ENCODE results near the gene UQCC2.

UQCC2 gene

GRCh38 chr6:33705268-33705885, 6.1 kb downstream of the UQCC2 start:
- no peak for DNase-seq

DNA sequence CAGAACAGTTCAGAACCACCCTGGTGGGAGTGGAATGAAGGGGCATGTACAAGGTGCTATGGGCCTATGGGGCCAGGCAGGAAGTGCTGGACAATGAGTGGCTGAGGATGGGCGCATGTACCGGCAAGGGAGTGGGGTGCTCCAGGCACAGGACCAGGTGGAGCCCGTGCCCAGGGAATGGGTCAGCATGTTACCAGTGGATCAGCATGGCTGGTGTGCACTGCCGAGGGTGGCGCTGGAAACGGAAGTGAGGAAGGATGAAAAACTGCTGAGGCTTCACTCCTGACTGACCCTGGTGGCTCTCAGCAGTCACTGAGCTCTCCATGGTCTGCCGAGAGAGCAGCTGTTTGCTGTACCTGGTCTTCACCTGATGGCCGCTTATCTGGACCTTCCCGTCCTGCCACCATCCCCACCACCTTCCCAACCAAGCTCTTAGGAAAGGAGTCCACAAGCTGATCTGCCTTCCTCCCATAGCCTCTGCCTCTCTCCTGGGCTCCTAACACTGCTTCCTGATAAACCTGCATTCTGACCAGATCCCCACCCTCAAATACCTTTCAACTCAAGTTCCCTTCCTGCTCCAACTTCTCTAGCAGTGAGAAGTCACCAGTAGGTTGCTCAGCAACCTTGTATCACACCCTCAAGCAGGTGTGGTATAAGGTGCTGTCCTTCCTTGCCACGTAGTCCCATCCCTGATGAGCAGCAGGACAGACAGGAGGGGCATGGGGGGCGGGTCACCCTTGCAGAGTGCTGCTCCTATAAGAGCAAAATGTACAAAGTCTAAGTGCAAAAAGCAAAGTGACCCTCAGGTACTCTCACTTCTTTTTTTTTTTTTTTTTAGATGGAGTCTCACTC, 7.1 kb downstream of the UQCC2 start:
- no peak for DNase-seq

DNA sequence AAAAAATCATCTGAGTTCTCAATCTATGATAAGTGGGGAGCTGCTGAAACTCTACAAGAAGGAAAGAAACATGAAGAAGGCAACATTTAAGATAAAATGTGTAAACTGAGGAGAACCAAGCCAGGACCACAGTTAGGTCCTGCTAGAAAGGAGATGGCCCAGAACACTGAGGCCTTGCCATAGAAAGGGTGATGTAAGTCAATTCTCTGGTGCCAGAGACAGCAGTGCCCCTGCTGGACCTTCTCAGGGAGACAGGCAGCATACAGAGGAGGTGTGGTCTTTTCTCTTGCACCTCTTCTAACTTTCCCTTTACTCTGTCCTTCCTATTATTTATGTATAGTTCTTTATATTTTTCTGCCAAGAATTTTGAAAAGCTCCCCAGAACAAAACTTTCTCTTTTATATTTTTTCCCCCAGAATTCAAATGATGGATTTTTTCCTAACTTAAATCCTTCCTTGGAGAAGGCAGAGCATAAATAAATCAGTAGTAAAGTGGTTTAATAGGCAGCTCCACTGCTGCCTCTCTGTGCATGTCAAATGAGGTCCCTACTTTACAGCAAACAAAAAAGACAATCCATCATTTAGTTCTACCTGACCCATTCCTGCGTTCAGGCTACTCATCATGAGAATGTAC, 9.0 kb downstream of the UQCC2 start:
- no peak for DNase-seq

GRCh38 chr6:33700391-33701050, 11.0 kb downstream of the UQCC2 start:
- DNase-seq = no peak

GRCh38 chr6:33699739-33700138, 11.8 kb downstream of the UQCC2 start:
- DNase-seq = no peak

GRCh38 chr6:33699131-33699530, 12.4 kb downstream of the UQCC2 start:
- DNase-seq = no peak

DNA sequence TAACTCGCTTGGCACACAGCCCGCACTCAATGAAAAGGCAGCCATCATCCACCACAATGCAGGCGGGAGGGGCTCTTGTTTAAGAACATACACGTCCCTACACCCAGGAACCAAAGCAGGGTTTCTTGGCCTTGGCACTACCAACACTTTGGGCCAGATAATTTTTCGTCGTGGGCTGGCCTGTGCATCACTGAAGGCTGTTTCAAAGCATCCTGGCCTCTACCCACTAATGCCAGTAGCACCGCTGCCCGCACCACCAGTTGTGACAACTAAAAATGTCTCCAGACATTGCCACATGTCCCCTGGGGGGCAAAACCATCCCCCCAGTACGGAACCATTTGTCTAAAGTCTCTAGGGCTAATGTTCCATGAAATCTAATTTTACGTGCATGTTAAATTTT, 13.0 kb downstream of the UQCC2 start:
- no peak for DNase-seq

GRCh38 chr6:33697845-33698244, 13.7 kb downstream of the UQCC2 start:
- DNase-seq = no peak

DNA sequence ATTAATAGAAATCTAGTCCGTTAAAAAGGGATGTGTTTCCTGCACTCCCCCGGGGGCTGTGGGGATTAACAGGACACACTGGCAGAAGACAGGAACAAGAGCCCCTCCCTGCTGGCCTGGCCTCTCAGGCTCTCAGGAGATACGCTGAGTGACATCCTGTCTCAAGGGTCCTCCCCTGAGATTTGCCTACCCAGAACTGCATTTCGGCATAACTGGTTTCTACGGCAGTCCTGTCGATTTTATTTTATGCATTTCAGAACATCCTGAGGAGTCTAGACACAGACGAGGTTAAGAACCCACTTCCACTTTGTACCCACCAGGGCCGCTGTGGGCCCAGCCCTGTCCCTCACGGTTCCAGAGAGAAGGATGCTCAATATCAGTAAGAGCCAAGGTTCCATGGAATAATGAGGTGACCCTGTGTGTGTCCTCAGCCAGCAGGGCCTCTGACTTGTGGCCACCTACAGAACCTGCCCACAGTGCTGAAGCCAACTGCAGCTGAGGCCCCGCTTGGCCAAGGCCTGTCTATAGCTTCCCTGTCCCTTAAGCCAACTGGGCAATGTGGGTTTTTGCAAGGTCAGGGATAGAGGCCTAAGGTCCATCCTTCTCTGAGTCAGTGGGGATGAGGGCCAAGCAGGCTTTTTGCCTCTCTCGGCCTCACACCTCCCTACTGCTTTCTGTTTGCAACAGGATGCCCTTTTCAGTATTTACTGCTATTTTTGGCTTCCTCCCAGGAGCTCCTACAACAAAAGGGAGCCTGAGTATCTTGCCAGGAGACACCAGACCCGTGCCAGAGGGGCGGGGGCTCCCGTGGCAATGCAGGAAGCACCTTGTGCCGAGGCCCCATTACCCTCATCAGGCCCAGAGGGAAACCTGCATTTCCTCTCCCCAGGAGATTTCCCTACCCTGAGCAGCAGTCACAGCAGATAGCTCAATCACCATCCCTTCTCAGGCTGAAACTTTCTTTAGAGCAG, 14.7 kb downstream of the UQCC2 start:
- DNase-seq = no peak

DNA sequence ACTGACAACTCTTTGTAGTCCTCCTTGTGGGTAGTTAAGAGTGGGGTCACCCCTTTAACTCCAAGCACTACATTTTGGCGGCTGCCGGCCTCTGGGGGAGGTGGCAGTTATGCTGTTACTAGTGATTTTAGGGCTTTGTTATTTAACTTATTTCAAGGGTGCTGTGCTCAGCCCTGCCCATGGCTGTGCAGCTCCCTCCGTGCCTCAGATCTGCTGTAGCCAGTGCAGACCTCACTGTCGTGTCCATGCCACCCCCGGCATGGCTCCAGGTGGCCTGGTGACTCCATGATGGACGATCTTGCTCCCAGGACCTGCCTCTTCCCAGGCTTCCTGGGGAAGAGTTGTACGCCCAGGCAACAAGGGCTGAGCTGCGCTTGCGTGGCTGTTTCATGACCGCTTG, 15.4 kb downstream of the UQCC2 start:
- DNase-seq = no peak

- no peak for DNase-seq
Measured at GRCh38 chr6:33695451-33695887, 16.0 kb downstream of the UQCC2 start.

DNA sequence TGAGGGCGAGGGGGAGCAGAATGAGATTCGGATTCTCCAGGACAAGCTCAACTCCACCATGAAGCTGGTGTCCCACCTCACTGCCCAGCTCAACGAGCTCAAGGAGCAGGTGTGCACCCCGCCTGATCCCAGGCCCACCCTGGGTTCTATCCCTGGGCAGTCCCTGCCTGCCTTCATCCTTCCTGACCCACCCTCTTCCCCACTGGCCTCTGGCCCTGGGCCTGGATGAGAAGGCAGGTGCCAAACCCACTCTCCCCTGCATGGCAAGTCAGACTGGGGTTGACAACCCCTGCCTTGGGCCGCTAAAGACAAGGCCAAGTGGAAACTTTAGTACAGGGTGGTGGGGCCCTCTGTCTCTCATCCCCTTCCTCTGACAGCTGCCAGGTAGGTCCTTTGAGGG, 16.5 kb downstream of the UQCC2 start:
- no peak for DNase-seq

DNA sequence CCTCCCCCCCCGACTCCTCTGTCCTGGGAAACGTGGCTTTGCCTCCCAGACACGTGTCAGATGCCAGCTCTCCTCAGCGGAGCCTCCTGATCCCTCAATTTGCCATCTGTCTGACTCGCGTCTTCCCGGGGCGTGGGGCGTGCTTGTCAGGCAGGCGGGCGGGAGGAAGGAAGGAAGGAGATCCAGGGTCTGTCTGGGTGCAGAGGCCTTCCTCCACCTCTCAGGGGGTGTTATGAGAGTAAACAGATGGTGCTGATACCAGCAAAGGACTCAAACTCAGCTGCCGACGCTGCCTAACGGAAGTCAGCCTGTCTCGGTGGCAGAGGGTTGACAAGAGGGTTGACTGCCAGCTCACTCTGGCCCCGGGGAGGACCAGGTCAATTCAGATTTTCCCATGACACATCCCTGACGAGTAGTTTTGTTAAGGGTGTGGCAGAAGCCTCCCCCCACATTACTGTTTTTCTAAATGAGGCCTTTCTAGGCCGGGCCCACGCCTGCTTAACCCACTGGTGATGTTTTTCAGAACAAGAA, 17.0 kb downstream of the UQCC2 start:
- no peak for DNase-seq

DNA sequence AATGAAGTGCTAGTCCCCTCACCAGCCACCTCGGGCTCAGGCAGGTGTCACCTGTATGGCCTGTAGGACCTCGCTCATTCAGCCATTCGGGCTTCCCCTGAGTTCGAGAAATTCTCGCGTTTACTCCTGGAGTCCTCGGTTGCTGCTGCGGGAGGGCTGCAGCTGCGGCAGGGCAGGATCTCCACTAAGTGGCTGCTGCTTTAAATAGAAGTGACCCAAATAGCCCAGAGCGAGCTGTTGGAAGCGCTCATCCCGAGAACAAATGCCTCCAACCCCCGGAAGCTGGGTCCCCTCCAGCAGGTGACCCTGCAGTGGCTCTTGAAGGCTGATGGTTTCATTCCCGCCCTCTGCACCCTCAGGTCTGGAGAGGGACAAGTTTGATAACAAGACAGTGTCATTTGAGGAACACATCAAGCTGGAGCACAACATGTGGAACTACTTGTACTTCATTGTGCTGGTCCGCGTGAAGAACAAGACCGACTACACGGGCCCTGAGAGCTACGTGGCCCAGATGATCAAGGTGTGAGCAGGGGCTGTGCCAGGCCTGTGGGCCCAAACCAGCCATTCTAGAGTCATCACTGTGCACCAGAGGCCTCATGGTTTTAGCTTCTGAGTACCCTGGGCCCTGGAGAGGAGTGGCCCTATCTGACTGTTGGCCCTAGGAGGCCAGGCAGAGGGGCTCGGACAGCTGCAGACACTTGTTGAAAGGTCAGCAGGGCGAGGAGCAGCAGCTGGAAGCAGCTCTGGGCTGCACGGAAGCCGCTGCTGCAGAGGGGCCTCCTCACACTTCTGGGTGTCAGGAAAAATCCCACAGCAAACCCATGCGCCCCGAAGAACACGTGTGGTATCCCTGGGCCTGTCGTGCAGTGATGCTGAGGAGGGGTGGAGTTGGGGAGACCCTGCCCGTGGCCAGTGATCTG, 18.1 kb downstream of the UQCC2 start:
- no peak for DNase-seq

DNA sequence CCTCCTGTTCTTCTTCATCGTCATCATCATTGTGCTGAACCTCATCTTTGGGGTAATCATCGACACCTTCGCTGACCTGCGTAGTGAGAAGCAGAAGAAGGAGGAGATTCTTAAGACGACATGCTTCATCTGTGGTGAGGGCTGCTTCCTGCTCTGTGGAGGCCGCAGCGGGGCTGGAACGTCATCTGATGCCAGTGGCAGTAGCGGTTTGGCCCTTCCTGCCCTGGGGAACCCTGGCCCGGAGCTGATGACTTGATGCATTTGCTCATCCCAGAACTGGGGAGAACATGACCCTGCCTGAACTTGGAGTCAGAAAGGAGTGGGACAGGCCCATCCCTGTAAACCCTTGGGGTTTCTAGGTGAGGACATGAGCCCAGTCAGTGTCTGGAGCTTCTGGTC, 18.7 kb downstream of the UQCC2 start:
- no peak for DNase-seq

DNA sequence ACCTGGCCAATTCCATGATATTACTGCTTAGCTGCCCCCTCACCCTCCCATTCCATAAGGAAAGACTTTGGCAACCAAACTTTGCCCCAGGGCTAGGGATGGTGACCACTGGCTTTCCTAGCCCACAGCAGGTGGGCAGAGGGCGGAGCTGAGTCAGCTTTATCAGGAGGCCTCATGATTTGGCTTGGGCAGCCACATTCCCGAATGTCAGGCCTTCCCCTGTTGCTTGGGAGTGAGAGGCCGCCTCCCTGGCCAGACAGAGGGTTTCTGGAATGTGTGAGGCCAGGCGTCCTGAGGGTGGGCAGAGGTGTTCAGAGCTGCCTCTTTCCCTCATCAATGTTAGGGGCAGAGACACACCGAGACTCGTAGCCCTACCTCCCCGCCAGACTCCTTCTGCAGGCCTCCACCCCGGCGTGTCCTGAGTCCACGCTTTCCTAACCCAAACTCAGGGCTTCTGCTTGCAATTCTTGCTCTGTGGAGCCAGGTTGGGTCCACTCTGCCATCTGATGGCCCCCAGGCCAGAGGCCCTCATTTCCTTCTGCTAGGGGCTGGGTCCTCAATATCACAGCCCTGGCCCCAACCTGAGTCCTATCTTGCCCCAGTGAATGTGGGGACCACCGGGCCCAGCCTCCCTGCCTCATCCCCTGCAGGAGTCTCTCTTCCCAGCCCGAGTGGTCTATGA, 19.3 kb downstream of the UQCC2 start:
- DNase-seq = no peak

- no peak for DNase-seq
Measured at GRCh38 chr6:33691456-33692077, 19.9 kb downstream of the UQCC2 start.

DNA sequence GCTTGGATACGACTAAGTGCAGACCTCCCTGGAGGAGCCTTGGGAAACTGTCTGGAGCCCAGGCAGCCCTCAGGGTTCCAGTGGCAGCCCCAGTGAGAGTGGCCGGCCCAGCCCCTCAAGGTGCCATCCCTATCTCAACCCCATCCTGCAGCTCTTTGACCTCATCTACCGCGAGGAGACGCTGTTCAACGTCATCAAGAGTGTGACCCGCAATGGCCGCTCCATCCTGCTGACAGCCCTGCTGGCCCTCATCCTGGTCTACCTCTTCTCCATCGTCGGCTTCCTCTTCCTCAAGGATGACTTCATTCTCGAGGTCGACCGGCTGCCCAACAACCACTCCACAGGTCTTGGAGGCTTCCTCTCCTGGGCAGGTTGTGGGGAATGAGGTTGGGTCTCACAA, 20.7 kb downstream of the UQCC2 start:
- DNase-seq = no peak

DNA sequence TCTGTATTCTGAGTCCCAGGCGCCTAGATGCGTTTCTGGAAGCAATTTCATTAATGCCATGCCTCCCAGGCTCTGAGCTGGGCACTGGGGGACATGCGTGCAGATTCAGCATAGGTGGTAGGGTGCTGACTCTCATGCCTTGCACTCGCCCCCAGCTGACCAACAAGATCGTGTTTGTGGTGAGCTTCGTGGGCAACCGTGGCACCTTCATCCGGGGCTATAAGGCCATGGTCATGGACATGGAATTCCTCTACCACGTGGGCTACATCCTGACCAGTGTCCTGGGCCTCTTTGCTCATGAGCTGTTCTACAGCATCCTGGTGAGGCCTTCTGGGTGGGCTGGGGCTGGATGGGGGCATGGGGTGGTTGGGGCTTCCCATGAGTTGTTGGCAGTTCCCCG, 21.6 kb downstream of the UQCC2 start:
- DNase-seq = no peak

GRCh38 chr6:33689148-33689494, 22.4 kb downstream of the UQCC2 start:
- DNase-seq = no peak

Measured in NK-92 treated with Interleukin-12 subunit alpha and Interleukin-12 subunit beta, amount 100 ng/mL, for 24 hours (cell line).